ENCODE measurements around the gene FBXL17.

DNA sequence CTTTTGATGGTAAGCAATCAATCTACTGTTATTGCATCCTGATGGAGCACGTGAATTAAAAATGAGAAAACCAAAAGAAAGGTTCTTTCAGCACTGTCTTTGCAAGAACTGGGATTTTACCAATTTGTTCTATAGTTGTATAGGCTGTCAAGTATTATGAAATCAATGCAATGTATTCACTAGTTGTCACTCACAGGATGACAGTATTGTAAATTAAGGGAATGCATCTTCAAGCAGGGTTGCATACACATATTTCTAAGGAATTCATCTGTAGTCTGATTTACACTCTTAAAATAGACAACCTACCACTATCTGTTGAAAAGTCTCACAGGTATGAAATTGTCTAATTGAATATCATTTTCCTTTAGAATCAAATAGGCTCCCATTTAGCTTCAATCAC lies 252.8 kb downstream of the FBXL17 start:
- TF ChIP-seq, protein P1, sequence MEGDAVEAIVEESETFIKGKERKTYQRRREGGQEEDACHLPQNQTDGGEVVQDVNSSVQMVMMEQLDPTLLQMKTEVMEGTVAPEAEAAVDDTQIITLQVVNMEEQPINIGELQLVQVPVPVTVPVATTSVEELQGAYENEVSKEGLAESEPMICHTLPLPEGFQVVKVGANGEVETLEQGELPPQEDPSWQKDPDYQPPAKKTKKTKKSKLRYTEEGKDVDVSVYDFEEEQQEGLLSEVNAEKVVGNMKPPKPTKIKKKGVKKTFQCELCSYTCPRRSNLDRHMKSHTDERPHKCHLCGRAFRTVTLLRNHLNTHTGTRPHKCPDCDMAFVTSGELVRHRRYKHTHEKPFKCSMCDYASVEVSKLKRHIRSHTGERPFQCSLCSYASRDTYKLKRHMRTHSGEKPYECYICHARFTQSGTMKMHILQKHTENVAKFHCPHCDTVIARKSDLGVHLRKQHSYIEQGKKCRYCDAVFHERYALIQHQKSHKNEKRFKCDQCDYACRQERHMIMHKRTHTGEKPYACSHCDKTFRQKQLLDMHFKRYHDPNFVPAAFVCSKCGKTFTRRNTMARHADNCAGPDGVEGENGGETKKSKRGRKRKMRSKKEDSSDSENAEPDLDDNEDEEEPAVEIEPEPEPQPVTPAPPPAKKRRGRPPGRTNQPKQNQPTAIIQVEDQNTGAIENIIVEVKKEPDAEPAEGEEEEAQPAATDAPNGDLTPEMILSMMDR (IDR thresholded peaks at IDR 0.05) = no peak
- TF ChIP-seq FOXJ3 (CRISPR knock-in tag; IDR thresholded peaks at IDR 0.05; ENCODE audit: borderline replicate concordance) = no peak
- TF ChIP-seq NFE2L1 (CRISPR knock-in tag; IDR thresholded peaks at IDR 0.05) = no peak
- no peak for TF ChIP-seq FOXP1 (CRISPR knock-in tag; IDR thresholded peaks at IDR 0.05; ENCODE audit: borderline replicate concordance)
- TF ChIP-seq ZBTB21 (CRISPR knock-in tag; IDR thresholded peaks at IDR 0.05; ENCODE audit: borderline replicate concordance) = no peak

Data from WTC11 (cell line).